ENCODE results near the gene KCTD12. TPM values are rescaled to one million over a fixed set of nuclear protein-coding genes. Genes with fewer than 3 reads are reported as not detected.

The KCTD12 gene
- total RNA-seq, 2 experiments from 2014 or later: 6.1 to 6.7 TPM

Other genes with a start within 250 kb of the KCTD12 start
- gene ACOD1, start 62.1 kb upstream of the KCTD12 start, total RNA-seq: not detected
- gene CLN5, start 105.7 kb upstream of the KCTD12 start, total RNA-seq: 10 to 100 TPM; 12.4 to 14.0 TPM
- gene FBXL3, start 140.8 kb upstream of the KCTD12 start, total RNA-seq: 10 to 100 TPM; 35.6 to 35.7 TPM